GM23248 (cell line): ENCODE data around the gene FBXL4.

Experiments
- EZH2 ChIP-seq: fragments of 200-600 bp; sonication (generic); IDR thresholded peaks from 2 replicates; pipeline ENCODE4 v1.6.1; 2018; ENCODE audit warnings: antibody characterized with exemption, mild to moderate bottlenecking; ENCODE audit not compliant: insufficient read depth, poor library complexity, severe bottlenecking
- EZH2phosphoT487 ChIP-seq: fragments of 200-600 bp; sonication (generic); IDR thresholded peaks from 2 replicates; pipeline ENCODE4 v1.6.1; 2018; ENCODE audit warnings: antibody characterized with exemption, moderate library complexity, mild to moderate bottlenecking, low read depth; ENCODE audit not compliant: insufficient read depth

DNA sequence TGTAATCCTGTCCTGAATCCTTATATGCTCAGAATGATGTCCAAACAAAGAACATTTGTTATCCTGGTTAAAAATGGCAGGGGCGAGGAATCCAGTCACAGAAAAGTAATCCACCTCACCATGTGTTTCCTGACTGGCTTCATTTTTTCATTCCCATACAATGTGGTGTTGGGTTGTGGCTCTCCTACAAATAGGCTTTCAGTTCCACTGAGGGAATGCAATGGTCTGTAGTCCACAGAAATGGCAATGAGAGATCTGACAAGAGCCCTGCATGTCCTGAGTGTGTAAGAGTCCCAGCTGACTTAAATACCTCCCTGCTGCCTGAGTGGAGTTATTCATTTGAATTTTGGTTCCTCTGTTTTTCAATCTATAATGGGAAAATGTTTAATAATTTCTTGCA, 47.4 kb upstream of the FBXL4 start:
- no peak for TF ChIP-seq EZH2
- no peak for TF ChIP-seq EZH2phosphoT487
